ENCODE results near the gene ZNF335.
"Not testable (repeated sequence)": the region's sequence is repeated elsewhere in the genome, so short reads cannot be mapped to it uniquely, and the experiment has no call there.

The ZNF335 gene

GRCh38 chr20:46000262-46000996 lies 28.4 kb upstream of the ZNF335 start:
- DNase-seq: no peak

DNA sequence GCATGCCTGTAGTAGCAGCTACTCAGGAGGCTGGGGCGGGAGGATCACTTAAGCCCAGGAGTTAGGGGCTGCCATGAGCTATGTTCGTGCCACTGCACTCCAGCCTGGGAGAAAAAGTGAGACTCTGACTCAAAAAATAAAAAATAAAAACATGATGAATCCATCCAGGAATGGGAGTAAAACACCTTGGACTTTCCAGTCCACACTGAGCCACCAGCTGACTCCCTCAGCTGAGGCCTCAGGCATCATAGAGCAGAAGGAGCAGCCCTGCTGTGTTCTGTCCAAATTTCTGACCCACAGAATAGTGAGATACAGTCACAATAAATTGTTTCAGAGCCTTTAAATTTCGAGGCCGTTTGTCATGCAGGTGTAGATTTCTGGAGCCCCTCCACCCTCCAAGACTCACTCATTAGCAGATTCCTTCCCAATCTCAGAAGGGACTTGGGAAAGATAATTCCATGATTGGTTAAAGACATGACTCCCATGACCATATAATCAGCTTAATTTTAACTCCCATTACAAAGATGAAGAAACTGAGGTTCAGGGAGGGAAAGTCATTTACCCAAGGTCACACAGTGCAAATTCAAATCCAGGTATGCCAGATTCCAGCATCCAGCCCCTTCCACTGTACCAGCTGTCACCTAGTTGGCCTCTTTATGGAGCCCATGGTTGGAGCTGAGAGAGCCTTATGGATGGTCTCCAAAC lies 27.7 kb upstream of the ZNF335 start:
- DNase-seq: no peak

DNA sequence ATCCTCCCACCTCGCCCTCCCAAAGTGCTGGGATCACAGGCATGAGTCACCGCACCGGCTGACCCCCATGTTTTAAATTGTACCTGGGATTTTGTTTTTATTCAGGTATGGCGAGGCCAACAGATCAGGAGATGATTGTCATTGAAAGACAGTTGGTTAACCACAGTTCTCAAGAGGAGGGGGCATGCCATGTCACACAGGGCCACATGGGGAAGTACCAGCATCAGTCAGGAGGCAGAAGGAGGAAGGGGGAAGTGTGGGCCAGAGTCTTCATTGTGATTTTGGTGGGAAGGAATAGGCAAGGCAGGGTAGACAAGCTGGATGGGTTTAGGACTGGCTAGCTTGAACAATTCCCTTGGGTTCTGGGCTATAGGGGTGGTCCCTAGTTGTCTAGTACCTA lies 26.8 kb upstream of the ZNF335 start:
- DNase-seq: no peak

- no peak for DNase-seq
Measured at GRCh38 chr20:45998337-45998736, 26.3 kb upstream of the ZNF335 start.

DNA sequence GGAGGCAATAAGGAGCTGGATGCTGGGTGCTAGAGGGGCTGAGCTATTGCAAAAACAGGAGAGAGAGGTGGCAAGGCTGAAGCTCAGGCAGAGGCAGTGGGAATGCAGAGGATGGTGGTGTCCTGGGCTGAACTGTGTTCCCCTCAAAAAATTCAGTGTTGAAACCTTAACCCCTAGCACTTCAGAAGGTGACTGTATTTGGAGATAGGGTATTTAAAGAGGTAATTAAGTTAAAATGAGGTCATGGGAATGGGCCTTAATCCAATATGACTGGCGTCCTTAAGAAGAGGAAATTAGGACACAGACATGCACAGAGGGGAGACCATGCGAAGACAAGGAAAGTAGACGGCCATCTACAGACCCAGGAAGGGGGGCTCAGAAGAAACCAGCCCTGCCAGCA lies 25.2 kb upstream of the ZNF335 start:
- DNase-seq: no peak

- not testable (repeated sequence) for DNase-seq
Measured at GRCh38 chr20:45995495-45996097, 23.6 kb upstream of the ZNF335 start.

GRCh38 chr20:45994761-45995493 lies 22.9 kb upstream of the ZNF335 start:
- no peak for DNase-seq

- no peak for DNase-seq
Measured at GRCh38 chr20:45993197-45993951, 21.4 kb upstream of the ZNF335 start.

DNA sequence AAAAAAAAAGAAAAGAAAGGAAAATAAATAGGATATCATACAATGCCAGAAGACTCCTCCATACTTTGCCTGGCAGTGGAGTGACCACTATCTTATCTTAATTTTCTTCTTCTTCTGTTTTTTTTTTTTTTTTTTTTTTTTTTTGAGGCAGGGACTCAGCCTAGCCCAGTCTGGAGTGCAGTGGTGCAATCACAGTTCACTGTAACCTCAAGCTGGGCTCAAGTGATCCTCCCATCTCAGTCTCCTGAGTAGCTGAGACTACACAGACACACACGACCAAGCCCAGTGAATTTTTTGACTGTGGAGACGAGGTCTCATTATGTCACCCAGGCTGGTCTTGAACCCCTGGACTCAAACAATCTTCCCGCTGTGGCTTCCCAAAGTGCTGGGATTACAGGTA lies 19.6 kb upstream of the ZNF335 start:
- no peak for DNase-seq

- DNase-seq: not testable (repeated sequence)
Measured at GRCh38 chr20:45988830-45989229, 16.8 kb upstream of the ZNF335 start.

DNA sequence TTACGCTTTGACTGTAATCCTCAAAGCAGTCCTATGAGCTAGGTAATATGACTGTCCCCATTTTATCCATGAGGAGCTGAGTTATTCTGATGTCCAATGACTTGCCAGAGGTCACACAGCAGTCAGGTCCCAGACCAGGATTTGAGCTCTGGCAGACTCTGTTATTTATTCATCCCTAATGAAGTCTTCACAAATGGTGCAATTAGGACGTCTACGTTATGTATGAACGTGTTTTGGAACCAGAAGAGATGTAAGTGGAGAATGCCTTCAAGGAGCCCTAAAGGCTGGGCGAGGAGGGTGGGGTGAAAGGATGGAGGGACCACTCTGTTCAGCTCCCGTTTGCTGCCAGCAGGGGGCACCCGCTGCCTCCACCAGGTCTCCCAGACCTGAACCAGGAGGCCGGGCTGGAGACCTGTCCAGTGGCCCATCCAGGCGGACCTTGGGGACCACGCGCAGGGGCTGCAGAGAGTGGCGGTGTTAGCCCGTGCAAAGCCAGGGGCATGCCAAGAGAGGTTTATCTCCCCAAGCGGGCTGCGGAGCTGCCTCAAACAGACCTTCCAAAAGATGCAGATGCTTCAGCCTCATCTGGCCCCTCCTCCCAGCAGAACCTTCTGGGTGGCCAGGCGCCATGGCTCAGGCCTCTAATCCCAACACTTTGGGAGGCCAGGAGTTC lies 15.2 kb upstream of the ZNF335 start:
- DNase-seq: no peak

GRCh38 chr20:45985573-45985972 lies 13.6 kb upstream of the ZNF335 start:
- DNase-seq: no peak

GRCh38 chr20:45983279-45983743 lies 11.3 kb upstream of the ZNF335 start:
- no peak for DNase-seq

GRCh38 chr20:45981261-45981660 lies 9.3 kb upstream of the ZNF335 start:
- no peak for DNase-seq

DNA sequence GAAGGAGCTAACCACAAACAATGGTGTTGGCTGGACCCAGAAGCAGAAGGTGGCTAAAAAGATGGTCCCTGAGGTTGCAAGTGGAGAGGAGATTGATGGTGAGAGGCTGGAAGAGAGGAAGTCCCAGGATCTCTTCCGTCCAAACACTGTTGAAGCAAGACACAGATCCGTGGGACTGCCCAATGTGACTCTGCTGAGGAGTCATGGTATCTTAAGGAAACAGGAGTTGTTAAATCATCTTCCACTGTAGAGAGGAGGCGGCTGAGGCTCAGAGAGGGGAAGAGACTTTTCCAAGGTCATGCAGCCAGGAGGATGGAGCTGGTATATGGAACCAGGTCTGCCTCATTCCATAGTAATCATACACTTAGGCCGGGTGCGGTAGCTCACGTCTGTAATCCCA lies 4.1 kb upstream of the ZNF335 start:
- DNase-seq: no peak

- no peak for DNase-seq
Measured at GRCh38 chr20:45975686-45976085, 3.7 kb upstream of the ZNF335 start.

DNA sequence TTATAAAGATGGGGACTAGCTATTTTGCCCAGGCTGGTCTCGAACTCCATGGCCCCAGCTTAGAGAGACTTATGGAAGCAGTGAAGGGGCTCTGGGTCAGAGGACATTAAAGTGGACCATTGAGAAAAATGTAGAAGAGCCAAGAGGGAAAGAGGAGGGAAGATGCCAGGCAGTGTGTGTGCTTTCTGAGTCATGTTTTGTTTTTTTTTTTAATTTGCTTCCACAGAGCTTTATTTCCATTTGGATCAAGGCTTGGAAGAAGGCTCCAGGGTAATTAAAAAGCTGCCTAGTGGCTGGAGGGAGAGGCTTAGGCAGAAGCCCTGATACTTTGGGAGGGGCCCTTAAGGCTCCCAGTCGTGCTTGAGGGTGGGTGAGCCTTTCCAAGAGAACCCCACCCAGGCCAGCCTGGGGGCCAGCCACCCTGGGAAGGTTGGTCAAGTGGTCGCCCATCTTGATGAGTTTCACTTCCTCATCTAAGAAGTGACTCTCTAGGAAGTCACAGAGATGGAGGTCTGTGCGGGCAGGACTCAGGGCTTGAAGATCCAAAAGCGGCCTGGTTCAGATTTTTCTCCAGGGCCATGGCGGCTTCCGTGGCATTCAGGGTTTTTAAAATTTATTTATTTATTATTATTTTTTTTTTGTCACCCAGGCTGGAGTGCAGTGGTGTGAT lies 3.0 kb upstream of the ZNF335 start:
- DNase-seq: no peak

DNA sequence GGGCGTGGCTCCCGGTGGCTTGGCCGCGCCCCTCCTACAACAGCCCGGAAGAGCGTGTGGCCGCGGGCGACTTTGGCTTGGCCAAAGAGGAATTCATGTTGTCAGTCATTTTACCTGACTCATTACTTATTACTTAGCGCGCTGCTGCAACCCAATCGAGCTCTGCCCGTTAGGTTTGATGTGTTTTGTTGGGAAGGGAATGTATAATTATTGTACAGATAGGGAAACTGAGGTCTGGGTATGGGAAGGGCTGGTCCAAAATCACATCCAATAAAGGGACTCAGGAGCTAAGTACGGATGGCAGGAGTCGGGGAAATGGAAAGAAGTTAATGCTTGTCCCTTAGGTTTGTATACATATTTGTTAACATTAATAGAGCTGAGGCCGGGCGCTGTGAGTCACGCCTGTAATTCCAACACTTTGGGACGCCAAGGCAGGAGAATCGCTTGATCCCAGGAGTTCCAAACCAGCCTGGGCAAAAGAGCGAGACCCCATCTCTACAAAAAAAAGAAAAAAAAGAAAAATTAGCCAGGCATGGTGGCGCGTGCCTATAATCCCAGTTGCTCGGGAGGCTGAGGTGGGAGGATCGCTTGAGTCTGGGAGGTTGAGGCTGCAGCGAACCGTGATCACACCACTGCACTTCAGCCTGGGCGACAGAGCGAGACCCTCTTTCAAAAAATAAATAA lies 639 bp upstream of the ZNF335 start:
- DNase-seq: no peak

DNA sequence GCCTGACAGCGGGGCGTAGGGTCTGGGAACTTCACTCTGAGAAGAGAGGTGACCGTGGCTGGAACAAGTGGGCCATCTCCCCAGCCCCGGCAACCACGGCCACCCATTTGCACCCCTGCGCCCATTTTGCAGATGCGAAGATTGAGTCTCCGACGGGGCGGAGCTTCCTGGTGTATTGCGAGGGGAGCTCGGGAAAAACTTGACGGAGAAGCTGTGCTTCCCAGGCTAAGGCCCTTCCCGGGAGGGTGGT lies 653 bp downstream of the ZNF335 start:
- DNase-seq: no peak

DNA sequence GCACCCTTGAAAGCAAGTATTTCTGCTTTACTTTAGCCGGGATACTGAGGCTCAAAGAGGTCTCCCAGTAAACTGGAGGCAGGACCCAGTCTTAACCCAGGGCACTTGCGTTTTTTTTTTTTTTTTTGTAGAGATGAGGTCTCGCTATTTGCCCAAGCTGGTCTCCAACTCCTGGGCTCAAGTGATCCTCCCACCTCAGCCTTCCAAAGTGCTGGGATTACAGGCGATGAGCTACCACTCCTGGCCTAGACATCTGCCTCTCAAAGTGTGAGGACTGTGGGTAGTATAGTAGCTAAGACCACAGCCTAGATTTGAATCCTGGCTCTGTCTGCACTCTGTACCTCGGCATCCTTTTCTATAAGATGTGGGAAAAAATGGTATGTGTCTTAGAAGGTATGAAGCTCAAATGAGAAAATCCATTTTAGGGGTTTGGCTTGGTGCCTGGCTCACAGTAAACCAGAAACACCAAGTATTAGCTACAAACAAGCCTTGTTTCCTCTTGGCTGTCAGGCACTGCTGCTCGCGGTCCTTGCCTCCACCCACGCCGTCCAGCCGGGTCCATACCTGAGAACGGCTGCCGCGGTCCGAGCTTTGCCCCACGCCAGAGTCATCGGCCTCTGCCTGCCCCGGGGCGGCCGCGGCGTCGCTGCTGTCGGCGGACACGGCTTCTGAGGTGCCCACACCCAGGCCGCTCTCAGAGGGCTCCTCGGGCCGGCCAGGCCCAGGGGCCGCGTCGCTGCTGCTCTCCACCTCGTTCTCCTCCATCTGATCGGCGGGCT lies 1.2 kb downstream of the ZNF335 start:
- DNase-seq: no peak
